Left lung (tissue), 10 donors: ENCODE data around the gene AGMO. TPM values are rescaled to one million over a fixed set of nuclear protein-coding genes. Genes with fewer than 3 reads are reported as not detected.

Experiments used
- ATAC-seq: fragments of 200-7000 bp; cut with Tn5 transposase; one replicate; pipeline ENCODE4 v1.9.1; 2020; ENCODE audit warnings: moderate library complexity
- DNase-seq, 4 donors: peaks; one replicate each; pipeline ENCODE4 v3.0.0-alpha.2; 2013 to 2020
- H3K27ac ChIP-seq, 2 donors: fragments of 200-600 bp; sonication (generic) in 1 of 2; one replicate each; pipeline versions ENCODE4 v1.5.0 to v1.8.0; 2020 to 2021
- H3K27me3 ChIP-seq, 2 donors: fragments of 200-600 bp; sonication (generic) in 1 of 2; one replicate each; pipeline versions ENCODE4 v1.5.0 to v1.8.0; 2020 to 2021
- H3K36me3 ChIP-seq, 2 donors: fragments of 200-600 bp; sonication (generic) in 1 of 2; one replicate each; pipeline versions ENCODE4 v1.5.0 to v1.8.0; 2020 to 2021
- H3K4me1 ChIP-seq, 2 donors: fragments of 200-600 bp; one replicate each; pipeline ENCODE4 v1.8.0; 2021
- H3K4me3 ChIP-seq, 2 donors: fragments of 200-600 bp; sonication (generic) in 1 of 2; one replicate each; pipeline versions ENCODE4 v1.5.0 to v1.8.0; 2020 to 2021; ENCODE audit warnings: mild to moderate bottlenecking in 1 of 2
- H3K9me3 ChIP-seq, 2 donors: fragments of 200-600 bp; sonication (generic) in 1 of 2; one replicate each; pipeline versions ENCODE4 v1.5.0 to v1.8.0; 2020 to 2021
- intact Hi-C, 2 donors: fragments of 100-400 bp; cut with DNase I; formaldehyde crosslinking; loops; one replicate each; pipeline versions ENCODE4 v1.11.2 to v1.14.2; 2022
- polyA plus RNA-seq, 6 donors: library from polyadenylated mRNA; unstranded; fragments of 120-200 nt; gene quantifications; one replicate each; pipeline ENCODE4 v1.2.1, GENCODE V29; 2013; ENCODE audit not compliant: insufficient read length in 6 of 6
- total RNA-seq, 2 donors: library from RNA; stranded (reverse); fragmentation: NEBNext Ultra II Directional; extraction: Animal tissue kit (Norgen Biotek cat#: 25700); gene quantifications; one replicate each; pipeline ENCODE4 v1.2.1, GENCODE V29; 2021
- TF ChIP-seq, protein P1 (sequence below), 2 donors: fragments of 200-600 bp; sonication (generic) in 1 of 2; IDR thresholded peaks; one replicate each; pipeline versions ENCODE4 v1.5.0 to v1.8.0; 2021; ENCODE audit warnings: antibody characterized with exemption in 2 of 2
- donor health status: DM: no; HTN: yes; CAD: no.
- donor health status: DM: no; HTN: no; CAD: no.

Gene AGMO
- total and polyA plus RNA-seq, 8 donors: 0.32 to 0.85 (median 0.42) TPM

- peaks cover 0 to 6% of the 10 kb centered on the region in 2 donors for H3K9me3 ChIP-seq
- no peaks in the 10 kb centered on the region for H3K4me1 ChIP-seq
- no peak overlapping the region for H3K4me3 ChIP-seq
- DNase-seq (no peak), ATAC-seq (no peak)
- intact Hi-C loops: no loop called here
- H3K27ac ChIP-seq: no peak overlapping the region
- H3K36me3 ChIP-seq: no peaks in the 10 kb centered on the region
- TF ChIP-seq, protein P1, sequence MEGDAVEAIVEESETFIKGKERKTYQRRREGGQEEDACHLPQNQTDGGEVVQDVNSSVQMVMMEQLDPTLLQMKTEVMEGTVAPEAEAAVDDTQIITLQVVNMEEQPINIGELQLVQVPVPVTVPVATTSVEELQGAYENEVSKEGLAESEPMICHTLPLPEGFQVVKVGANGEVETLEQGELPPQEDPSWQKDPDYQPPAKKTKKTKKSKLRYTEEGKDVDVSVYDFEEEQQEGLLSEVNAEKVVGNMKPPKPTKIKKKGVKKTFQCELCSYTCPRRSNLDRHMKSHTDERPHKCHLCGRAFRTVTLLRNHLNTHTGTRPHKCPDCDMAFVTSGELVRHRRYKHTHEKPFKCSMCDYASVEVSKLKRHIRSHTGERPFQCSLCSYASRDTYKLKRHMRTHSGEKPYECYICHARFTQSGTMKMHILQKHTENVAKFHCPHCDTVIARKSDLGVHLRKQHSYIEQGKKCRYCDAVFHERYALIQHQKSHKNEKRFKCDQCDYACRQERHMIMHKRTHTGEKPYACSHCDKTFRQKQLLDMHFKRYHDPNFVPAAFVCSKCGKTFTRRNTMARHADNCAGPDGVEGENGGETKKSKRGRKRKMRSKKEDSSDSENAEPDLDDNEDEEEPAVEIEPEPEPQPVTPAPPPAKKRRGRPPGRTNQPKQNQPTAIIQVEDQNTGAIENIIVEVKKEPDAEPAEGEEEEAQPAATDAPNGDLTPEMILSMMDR (IDR thresholded peaks at IDR 0.05): no peak
- no peaks in the 10 kb centered on the region for H3K27me3 ChIP-seq
Observed at GRCh38 chr7:15417341-15417988, 144.3 kb downstream of the AGMO start.

DNA sequence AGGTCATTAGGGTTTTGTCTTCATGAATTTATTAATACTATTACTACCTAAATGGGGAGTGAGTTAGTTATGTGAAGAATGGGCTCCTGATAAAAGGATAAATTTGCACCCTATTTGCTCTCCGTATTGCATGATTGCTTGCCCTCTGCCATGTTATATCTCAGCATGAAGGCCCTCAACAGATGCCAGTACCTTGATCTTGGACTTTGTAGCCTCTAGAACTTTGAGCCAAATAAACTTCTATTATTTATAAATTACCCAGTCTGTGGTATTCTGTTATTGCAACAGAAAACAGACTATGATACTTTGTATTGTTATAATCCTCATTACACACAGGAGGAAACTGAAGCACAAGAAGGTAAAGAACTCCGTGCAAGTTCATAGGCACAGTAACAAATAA is 150.8 kb downstream of the AGMO start:
- no peaks in the 10 kb centered on the region for H3K4me1 ChIP-seq
- peaks cover 0 to 6% of the 10 kb centered on the region in 2 donors for H3K9me3 ChIP-seq
- TF ChIP-seq, protein P1 (IDR thresholded peaks at IDR 0.05): no peak
- H3K4me3 ChIP-seq: no peak overlapping the region
- no peaks in the 10 kb centered on the region for H3K36me3 ChIP-seq
- DNase-seq (no peak), ATAC-seq (no peak)
- no peaks in the 10 kb centered on the region for H3K27me3 ChIP-seq
- no peak overlapping the region for H3K27ac ChIP-seq
- intact Hi-C loops: no loop called here

DNA sequence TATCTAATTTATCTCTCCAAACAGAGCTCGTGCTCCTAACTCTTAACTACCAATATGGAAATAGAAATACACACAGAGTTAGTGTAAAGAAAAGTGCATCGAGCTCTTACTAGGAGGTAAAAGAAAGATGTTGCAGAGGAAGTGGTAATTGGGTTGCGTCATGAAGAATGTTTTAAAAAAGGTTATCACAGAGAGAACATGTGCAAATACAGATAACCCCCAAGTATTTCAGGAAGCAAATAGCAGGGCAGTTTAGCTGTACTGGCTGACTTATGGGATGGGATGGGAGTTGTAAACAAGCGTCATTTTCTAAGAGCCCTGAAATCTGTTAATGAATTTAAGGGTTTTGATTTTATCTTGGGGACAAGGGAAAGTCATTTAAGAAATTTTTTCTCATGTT is 153.9 kb downstream of the AGMO start:
- TF ChIP-seq, protein P1 (IDR thresholded peaks at IDR 0.05): no peak
- H3K9me3 ChIP-seq: peaks cover 0 to 2% of the 10 kb centered on the region in 2 donors

GRCh38 chr7:15403751-15404150 is 158.1 kb downstream of the AGMO start:
- H3K36me3 ChIP-seq: no peaks in the 10 kb centered on the region
- H3K9me3 ChIP-seq: peaks cover 0 to 2% of the 10 kb centered on the region in 2 donors
- intact Hi-C loops: no loop called here
- H3K4me3 ChIP-seq: no peak overlapping the region
- no peaks in the 10 kb centered on the region for H3K27me3 ChIP-seq
- H3K4me1 ChIP-seq: no peaks in the 10 kb centered on the region
- TF ChIP-seq, protein P1 (IDR thresholded peaks at IDR 0.05): no peak
- ATAC-seq: no peak
- no peak overlapping the region for H3K27ac ChIP-seq
- DNase-seq: no peak

More for the DNA sequence above, 153.9 kb downstream of the AGMO start:
- Histone ChIP-seq H3K27me3 (no peaks in the 10 kb centered on the region), H3K4me1 (no peaks in the 10 kb centered on the region), H3K4me3 (no peak overlapping the region), H3K27ac (no peak overlapping the region), H3K36me3 (no peaks in the 10 kb centered on the region)
- DNase-seq (no peak), ATAC-seq (no peak)
- intact Hi-C loops: no loop called here

DNA sequence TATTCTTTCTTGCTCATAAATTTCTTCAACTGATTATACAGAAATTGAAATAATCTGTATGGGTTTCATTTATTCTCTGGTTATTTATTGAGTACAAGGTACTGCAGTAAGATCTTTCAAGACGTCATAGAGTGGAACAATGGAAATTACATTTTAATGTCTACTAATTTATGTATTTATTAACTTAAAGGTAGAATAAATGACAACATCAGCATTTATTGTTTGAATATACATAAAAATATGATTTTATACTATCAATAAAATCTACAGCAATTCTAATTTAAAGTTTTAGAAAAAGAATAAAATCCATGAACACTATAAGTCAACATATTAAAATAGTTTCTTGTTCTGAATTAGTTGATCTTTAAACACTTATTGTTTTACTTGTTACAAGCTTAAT is 158.5 kb downstream of the AGMO start:
- Histone ChIP-seq H3K36me3 (no peaks in the 10 kb centered on the region), H3K4me1 (no peaks in the 10 kb centered on the region), H3K27ac (no peak overlapping the region), H3K27me3 (no peaks in the 10 kb centered on the region), H3K9me3 (peaks cover 0 to 2% of the 10 kb centered on the region in 2 donors), H3K4me3 (no peak overlapping the region)
- ATAC-seq (no peak), DNase-seq (no peak)
- TF ChIP-seq, protein P1 (IDR thresholded peaks at IDR 0.05): no peak
- intact Hi-C loops: no loop called here
